Inferior parietal cortex (tissue), 1 donor: ENCODE data around the gene LMOD2.
"Not testable (repeated sequence)": the region's sequence is repeated elsewhere in the genome, so short reads cannot be mapped to it uniquely, and the experiment has no call there.

Source experiments
- DNase-seq: peaks from one replicate; pipeline ENCODE4 v3.0.0-alpha.2; 2016; ENCODE audit errors: extremely low spot score

The LMOD2 gene, protein sequence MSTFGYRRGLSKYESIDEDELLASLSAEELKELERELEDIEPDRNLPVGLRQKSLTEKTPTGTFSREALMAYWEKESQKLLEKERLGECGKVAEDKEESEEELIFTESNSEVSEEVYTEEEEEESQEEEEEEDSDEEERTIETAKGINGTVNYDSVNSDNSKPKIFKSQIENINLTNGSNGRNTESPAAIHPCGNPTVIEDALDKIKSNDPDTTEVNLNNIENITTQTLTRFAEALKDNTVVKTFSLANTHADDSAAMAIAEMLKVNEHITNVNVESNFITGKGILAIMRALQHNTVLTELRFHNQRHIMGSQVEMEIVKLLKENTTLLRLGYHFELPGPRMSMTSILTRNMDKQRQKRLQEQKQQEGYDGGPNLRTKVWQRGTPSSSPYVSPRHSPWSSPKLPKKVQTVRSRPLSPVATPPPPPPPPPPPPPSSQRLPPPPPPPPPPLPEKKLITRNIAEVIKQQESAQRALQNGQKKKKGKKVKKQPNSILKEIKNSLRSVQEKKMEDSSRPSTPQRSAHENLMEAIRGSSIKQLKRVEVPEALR

DNA sequence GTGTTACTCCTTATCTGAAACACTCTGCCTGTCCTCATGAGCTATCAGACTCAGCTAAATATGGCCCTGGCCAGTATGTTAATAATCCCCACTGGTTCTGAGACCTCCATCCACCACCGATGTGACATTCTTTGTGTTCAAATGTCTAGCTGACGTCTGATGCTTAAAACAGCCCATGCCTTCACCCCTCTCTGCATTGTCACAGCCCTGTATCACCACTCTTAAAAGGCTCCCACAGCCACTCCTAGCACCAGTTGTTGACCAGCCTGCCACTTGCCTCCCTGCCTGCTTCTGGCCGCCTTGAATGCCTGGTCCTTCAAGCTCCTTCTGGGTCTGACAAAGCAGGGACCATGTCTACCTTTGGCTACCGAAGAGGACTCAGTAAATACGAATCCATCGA, at the start of gene LMOD2:
TSS of gene LMOD2 (plus strand) at position 253 of the 400 bp plus-strand sequence. CDS start at position 351, 98 bp downstream.
- DNase-seq, result no peak

DNA sequence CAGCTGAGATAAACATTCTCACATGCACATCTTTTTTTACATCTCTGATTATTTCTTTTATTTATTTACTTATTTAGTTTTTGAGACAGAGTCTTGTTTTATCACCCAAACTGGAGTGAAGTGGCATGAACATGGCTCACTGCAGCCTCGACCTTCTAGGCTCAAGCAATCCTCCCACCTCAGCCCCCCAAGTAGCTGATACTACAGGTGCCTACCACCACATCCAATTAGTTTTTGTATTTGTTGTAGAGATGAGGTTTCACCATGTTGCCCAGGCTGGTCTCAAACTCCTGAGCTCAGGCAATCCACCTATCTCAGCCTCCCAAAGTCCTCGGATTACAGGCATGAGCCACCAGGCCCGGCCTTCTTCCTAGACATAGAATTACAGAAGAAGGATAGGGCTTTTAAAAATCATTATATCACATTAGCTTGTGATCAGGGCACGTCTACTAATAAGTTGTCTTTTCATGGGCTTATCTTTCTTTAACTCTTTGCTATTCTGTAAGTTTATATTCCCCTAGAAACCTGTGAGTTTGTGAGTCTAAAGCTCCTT, 48.2 kb upstream of the LMOD2 start:
- DNase-seq, result no peak

DNA sequence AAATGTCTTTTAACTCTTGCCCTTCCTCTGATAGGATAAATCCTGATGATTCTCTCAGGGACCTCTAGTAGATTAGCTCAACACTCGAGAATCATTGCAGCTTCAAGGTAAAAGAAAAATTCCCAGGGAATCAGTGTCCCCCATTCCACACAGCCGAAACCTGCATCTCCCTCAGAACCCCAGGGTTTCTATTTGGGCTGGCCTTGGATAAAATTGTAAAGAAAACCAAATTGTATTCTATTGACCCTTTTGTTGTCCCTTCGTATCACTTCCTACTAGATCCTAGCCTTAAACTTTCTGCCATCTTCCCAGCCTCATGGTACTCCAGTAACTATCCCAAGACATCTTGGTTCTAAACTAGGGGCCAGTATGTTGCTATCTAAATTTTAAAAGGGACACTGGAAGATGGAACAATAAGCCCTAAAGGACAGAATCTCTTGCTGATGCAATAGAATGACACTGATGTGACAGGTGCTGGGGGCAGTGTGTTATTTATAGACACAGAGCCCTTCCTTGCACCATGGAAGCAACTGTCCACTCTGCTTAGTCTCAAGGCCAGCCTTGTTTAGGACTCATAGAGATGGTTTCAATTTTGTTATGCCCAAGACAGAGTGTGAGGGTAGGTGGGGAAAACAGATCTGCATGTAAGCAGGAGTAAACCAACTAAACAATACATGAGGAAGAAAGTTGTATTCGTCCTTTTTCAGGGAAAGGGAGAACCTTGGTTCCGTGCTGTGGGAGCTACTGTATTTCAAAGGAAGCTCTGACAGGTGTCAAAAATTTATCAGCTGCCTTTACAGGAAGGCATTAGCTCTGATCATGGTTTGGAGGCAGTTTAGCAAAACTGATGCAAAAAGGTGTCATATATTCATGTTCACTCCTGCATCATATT, 46.4 kb upstream of the LMOD2 start:
- no peak for DNase-seq

DNA sequence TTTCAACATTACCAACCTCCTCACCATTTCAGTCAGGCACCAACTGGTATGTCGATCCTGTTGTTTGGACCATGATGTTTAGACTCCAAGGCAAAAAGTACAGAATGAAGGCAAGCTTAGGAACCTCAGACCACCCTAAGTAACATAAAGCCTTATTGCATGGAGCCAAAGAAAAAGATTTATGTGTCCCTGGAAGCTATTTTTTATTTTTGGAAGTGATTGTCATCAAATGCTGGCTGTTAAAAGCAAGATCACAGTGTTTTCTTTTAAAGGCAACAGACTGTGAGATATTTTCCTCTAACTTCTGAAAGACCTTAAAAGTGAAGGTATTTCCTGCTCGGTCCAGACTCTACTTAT, 45.8 kb upstream of the LMOD2 start:
- DNase-seq, result no peak

DNA sequence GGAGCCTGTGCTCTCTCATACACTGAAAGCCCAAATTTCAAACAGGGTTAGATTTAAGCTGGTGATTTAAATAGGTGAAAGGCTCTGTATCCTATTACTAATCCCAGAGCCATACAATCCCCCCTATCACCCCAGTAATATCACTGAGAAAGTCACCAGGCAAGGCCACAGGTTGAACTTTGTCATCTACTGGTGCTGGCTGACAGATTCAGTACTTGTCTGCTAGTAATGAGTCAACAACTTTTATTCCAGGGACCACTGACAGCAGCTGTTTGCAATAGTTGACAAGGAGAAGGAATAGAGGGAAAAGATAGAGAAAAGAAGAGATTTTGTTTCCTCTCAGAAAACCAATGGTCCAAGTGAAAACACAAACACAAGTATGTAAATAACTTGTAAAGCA, 43.6 kb upstream of the LMOD2 start:
- DNase-seq, result no peak

- no peak for DNase-seq
Observed at GRCh38 chr7:123615344-123615743, 40.3 kb upstream of the LMOD2 start.

GRCh38 chr7:123616223-123616622, 39.4 kb upstream of the LMOD2 start:
- DNase-seq, result no peak

DNA sequence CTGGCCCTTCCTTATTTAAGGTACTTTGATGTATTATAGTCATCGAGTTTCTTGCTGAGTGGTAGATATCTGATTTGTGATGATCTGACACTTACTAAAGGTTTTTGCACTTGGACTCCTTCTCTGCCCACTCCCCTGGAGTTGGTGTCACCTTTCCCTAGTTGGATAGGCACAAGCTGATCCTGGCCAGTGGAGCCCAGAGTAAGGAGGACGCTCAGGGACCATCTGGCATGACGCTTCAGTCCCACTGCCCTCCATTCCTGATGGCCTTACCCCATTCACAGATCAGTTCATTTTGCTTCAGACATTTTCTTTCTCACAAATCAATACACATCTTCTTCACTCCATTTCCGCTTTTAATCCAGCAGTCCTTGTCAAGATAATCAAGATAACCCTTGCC, 34.0 kb upstream of the LMOD2 start:
- no peak for DNase-seq

DNA sequence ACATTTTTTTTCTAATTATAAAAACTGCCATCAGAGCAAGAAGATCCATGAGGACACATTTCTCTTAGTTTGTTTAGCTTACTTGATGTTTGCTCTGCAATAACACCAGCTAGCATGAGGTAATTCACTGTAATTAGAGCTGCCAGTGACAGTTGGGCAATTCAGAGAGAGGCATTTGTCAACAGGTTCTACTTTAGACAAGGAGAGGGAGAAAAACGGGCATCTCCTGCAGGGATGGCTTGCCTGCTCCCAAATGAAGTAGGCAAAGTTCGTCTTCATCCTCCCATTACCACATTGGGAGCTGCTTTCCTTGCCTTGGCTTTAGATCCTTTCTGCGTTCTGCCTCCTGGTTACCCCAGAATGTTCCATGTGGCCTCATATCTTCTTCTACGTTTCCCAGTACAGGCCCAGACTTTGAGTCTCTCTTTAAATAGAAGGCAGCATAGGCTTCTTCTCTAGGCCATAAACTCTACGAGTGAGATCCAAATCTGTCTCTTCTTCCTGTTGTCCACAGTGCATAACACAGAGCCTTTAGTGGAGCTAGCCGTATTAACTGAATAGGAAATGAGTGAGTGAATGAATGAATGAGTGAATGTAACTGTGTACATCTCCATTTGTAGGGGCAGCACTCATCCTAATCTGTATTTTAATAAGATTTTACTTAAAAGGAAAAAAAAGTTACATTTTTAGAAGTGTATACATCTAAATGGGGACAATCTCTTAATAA, 32.8 kb upstream of the LMOD2 start:
- DNase-seq, result no peak

- peak; percentile 17 for DNase-seq
Observed at GRCh38 chr7:123624527-123625183, 31.0 kb upstream of the LMOD2 start.

DNA sequence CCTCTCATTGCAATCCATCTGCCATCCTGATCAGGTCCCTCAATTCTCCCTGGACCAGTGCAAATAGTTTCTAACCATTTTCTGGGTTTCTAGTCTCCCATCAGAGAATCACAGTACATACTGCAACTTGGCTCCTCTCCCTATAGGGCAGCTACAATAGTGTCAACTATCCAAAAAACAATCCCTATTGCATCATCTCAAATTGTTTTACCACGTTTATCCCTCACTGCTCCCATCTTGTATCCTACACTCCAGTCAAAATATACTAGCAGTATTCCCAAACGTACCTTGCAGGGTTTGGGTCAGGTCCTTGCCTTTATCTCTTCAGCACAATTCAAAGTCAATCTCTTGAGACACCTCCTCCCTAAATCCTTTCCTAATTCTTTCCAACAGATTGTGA, 30.4 kb upstream of the LMOD2 start:
- no peak for DNase-seq

DNA sequence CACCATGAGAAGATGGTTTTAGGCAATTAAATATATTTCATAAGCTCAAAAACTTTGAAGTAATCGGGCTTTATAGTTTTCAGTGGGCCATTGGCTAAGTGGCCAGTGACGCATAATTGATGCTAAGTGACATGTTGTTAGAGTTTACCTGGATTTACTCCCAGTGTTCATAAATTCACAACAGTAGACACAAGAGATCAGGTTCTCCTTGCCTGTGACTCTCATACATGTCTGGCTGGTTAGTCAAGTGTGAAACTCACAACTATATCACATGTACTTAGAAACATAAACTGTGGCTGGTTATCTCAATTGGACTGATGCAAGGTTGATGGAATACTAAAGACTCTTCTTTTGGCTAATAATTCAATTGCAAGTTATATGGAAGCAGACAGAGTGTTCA, 27.8 kb upstream of the LMOD2 start:
- no peak for DNase-seq

- DNase-seq, result no peak
Observed at GRCh38 chr7:123628829-123629228, 26.8 kb upstream of the LMOD2 start.

- no peak for DNase-seq
Observed at GRCh38 chr7:123629281-123629680, 26.4 kb upstream of the LMOD2 start.

DNA sequence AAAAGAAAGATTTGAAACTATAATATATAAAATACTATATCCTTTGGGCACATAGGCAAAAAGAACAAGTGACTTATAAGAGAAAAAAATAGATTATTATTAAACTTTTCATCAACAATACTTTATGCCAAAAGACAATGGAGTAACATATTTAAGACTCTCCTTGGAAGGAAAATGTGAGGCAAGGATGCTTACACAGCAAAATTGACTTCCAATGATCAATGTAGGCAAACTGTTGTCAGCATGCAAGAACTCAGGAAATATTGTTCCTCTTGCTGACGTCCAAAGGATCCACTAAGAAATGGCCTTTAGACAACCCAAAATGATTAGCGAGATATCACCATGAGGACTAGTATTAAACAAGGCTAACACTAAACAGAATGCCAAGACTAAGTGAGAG, 22.9 kb upstream of the LMOD2 start:
- DNase-seq, result no peak

GRCh38 chr7:123633553-123633952, 22.1 kb upstream of the LMOD2 start:
- DNase-seq, result no peak

- not testable (repeated sequence) for DNase-seq
Observed at GRCh38 chr7:123634011-123634573, 21.6 kb upstream of the LMOD2 start.

- peak; percentile 13 for DNase-seq
Observed at GRCh38 chr7:123635551-123636359, 19.9 kb upstream of the LMOD2 start.

DNA sequence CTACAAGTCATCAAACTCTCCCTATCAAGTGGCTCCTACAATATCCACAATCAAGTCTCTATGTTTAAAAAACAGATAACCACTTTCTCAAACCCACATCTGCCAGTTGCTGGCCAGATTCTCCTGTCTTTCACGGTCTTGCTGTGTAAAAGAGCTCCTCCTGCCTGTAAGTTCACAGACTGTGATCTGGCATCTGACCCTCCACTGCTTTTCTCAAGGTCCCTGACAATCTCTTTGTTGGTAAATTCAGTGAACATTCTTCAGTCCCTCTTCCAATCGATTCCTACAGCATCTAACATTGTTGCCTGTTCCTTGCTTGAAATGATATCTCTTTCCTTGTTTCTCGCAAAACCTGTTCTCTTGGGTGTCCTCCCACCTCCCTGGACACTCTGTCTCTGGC, 18.5 kb upstream of the LMOD2 start:
- DNase-seq, result no peak

DNA sequence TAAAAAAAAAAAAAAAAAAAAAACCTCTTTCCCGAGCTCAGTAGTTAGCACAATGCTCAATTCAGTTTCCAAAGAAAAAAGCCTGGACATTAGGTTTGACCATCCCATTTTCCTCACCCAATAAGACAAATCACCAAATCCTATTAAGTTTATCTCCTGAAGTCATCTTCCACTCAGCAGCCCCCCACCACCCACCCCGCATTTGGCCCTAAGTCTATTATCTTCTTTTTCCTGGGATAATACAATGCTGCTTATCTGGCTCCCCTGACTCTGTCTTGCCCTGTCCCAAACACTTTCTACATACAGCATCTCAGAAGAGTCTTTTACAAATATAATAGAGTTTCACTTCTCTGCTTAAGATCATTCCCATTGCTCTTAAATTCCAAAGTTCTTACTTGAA, 17.8 kb upstream of the LMOD2 start:
- no peak for DNase-seq
